Neural progenitor cell (in vitro differentiated cells): ENCODE data around the gene JMJD6. TPM values are rescaled to one million over a fixed set of nuclear protein-coding genes. Genes with fewer than 3 reads are reported as not detected.

ENCODE experiments used
- DNase-seq: peaks from one replicate; pipeline ENCODE4 v3.0.0-alpha.2; 2016; ENCODE audit warnings: low spot score
- H2AFZ ChIP-seq: fragments of 200-600 bp; sonication (generic); replicated peaks from 2 replicates; pipeline ENCODE4 v1.6.1; 2016; ENCODE audit warnings: antibody characterized with exemption
- H3F3A ChIP-seq: fragments of 200-600 bp; sonication (generic); 2 replicates; pipeline ENCODE4 v1.6.1; 2016; ENCODE audit warnings: antibody characterized with exemption, low read depth
- H3K27ac ChIP-seq: fragments of 200-600 bp; sonication (generic); 2 replicates; pipeline ENCODE4 v1.5.1; 2016; ENCODE audit warnings: mild to moderate bottlenecking
- H3K27me3 ChIP-seq: fragments of 200-600 bp; sonication (generic); 2 replicates; pipeline ENCODE4 v1.6.1; 2016; ENCODE audit warnings: mild to moderate bottlenecking, moderate library complexity
- H3K36me3 ChIP-seq: fragments of 200-600 bp; sonication (generic); 2 replicates; pipeline ENCODE4 v1.5.1; 2016
- H3K4me1 ChIP-seq: fragments of 200-600 bp; sonication (generic); 2 replicates; pipeline ENCODE4 v1.6.1; 2016; ENCODE audit warnings: mixed run types
- H3K4me2 ChIP-seq: fragments of 200-600 bp; sonication (generic); 2 replicates; pipeline ENCODE4 v1.6.1; 2016
- H3K4me3 ChIP-seq: fragments of 200-600 bp; sonication (generic); 2 replicates; pipeline ENCODE4 v1.5.1; 2016
- H3K79me2 ChIP-seq: fragments of 200-600 bp; sonication (generic); 2 replicates; pipeline ENCODE4 v1.6.1; 2016; ENCODE audit warnings: low read depth
- H3K9ac ChIP-seq: fragments of 200-600 bp; sonication (generic); 2 replicates; pipeline ENCODE4 v1.6.1; 2016
- H3K9me3 ChIP-seq: fragments of 200-600 bp; sonication (generic); 2 replicates; pipeline ENCODE4 v1.5.1; 2016; ENCODE audit warnings: low read depth
- H4K20me1 ChIP-seq: fragments of 200-600 bp; sonication (generic); 2 replicates; pipeline ENCODE4 v1.6.1; 2016; ENCODE audit warnings: low read depth
- H3K27ac Mint-ChIP-seq: 3 replicates; pipeline ENCODE4 v1.8.0; 2021; ENCODE audit warnings: mixed read lengths
- H3K27me3 Mint-ChIP-seq: 2 replicates; pipeline ENCODE4 v1.8.0; 2022; ENCODE audit warnings: low read depth, mild to moderate bottlenecking, inconsistent platforms, moderate library complexity, mixed read lengths; ENCODE audit not compliant: insufficient read depth
- H3K36me3 Mint-ChIP-seq: 3 replicates; pipeline ENCODE4 v1.8.0; 2021; ENCODE audit warnings: mixed read lengths
- H3K4me1 Mint-ChIP-seq: 3 replicates; pipeline ENCODE4 v1.8.0; 2021; ENCODE audit warnings: mixed read lengths
- H3K4me3 Mint-ChIP-seq: 3 replicates; pipeline ENCODE4 v1.8.0; 2021; ENCODE audit warnings: mild to moderate bottlenecking, moderate library complexity, mixed read lengths
- H3K9me3 Mint-ChIP-seq: 3 replicates; pipeline ENCODE4 v1.8.0; 2020; ENCODE audit warnings: mixed read lengths
- CTCF ChIP-seq: fragments of 200-600 bp; sonication (generic); IDR thresholded peaks from 2 replicates; pipeline ENCODE4 v1.5.1; 2017; ENCODE audit warnings: antibody characterized with exemption, mild to moderate bottlenecking
- EZH2 ChIP-seq: fragments of 200-600 bp; sonication (generic); IDR thresholded peaks from 2 replicates; pipeline ENCODE4 v1.6.1; 2017; ENCODE audit warnings: antibody characterized with exemption, mild to moderate bottlenecking, moderate library complexity
- EZH2phosphoT487 ChIP-seq: fragments of 200-600 bp; sonication (generic); IDR thresholded peaks from 2 replicates; pipeline ENCODE4 v1.6.1; 2017; ENCODE audit warnings: antibody characterized with exemption
- total RNA-seq: library from RNA; depleted of rRNA; stranded (reverse); fragments of >200 nt; gene quantifications from 2 replicates; pipeline ENCODE4 v1.2.3, GENCODE V29; 2015; ENCODE audit warnings: low replicate concordance

JMJD6 gene
- total RNA-seq, 1 donor from 2014 or later = 8.7 TPM

- no peak overlapping the region for H3K27ac ChIP-seq
- Mint-ChIP-seq H3K4me1 (peaks cover 46% of the 10 kb centered on the region), H3K4me3 (no peak overlapping the region), H3K9me3 (no peaks in the 10 kb centered on the region), H3K36me3 (no peaks in the 10 kb centered on the region), H3K27me3 (peaks cover 10% of the 10 kb centered on the region), H3K27ac (no peak overlapping the region)
- peaks cover 20% of the 10 kb centered on the region for H3K4me1 ChIP-seq
- H3F3A ChIP-seq = peaks cover 3% of the 10 kb centered on the region
- DNase-seq = no peak
- H3K4me3 ChIP-seq = no peak overlapping the region
- H3K27me3 ChIP-seq = no peaks in the 10 kb centered on the region
- peak overlapping the region; percentile 45 for H3K4me2 ChIP-seq
- TF ChIP-seq EZH2 (no peak), CTCF (no peak), EZH2phosphoT487 (no peak)
- H3K9me3 ChIP-seq = no peaks in the 10 kb centered on the region
- H3K9ac ChIP-seq = no peak overlapping the region
- no peak overlapping the region for H2AFZ ChIP-seq
- peaks cover 4% of the 10 kb centered on the region for H4K20me1 ChIP-seq
- no peaks in the 10 kb centered on the region for H3K79me2 ChIP-seq
- H3K36me3 ChIP-seq = no peaks in the 10 kb centered on the region
These were observed 42.3 kb downstream of the JMJD6 start for GRCh38 chr17:76683921-76684745.

GRCh38 chr17:76683011-76683755, 43.2 kb downstream of the JMJD6 start:
- Mint-ChIP-seq H3K9me3 (no peaks in the 10 kb centered on the region), H3K27me3 (peaks cover 4% of the 10 kb centered on the region), H3K36me3 (no peaks in the 10 kb centered on the region), H3K27ac (peak overlapping the region; percentile 57), H3K4me3 (no peak overlapping the region), H3K4me1 (peaks cover 39% of the 10 kb centered on the region)
- peak overlapping the region; percentile 45 for H3K4me2 ChIP-seq
- peak; percentile 64 for DNase-seq
- no peaks in the 10 kb centered on the region for H3K79me2 ChIP-seq
- H3K27me3 ChIP-seq = no peaks in the 10 kb centered on the region
- no peaks in the 10 kb centered on the region for H3K9me3 ChIP-seq
- TF ChIP-seq EZH2phosphoT487 = no peak
- peak; percentile 58 for TF ChIP-seq CTCF
- TF ChIP-seq EZH2 = no peak
- H4K20me1 ChIP-seq = no peaks in the 10 kb centered on the region
- no peak overlapping the region for H3K27ac ChIP-seq
- H3K9ac ChIP-seq = no peak overlapping the region
- peaks cover 20% of the 10 kb centered on the region for H3K4me1 ChIP-seq
- peaks cover 3% of the 10 kb centered on the region for H3F3A ChIP-seq
- no peak overlapping the region for H3K4me3 ChIP-seq
- no peak overlapping the region for H2AFZ ChIP-seq
- H3K36me3 ChIP-seq = no peaks in the 10 kb centered on the region

GRCh38 chr17:76682296-76682695, 44.1 kb downstream of the JMJD6 start:
- peaks cover 4% of the 10 kb centered on the region for H3K27me3 Mint-ChIP-seq
- Histone ChIP-seq H3F3A (peaks cover 3% of the 10 kb centered on the region), H3K27me3 (no peaks in the 10 kb centered on the region), H3K79me2 (no peaks in the 10 kb centered on the region), H3K4me3 (no peak overlapping the region), H3K36me3 (no peaks in the 10 kb centered on the region), H3K9ac (no peak overlapping the region), H3K4me2 (no peak overlapping the region), H3K27ac (no peak overlapping the region), H4K20me1 (no peaks in the 10 kb centered on the region), H3K4me1 (peaks cover 17% of the 10 kb centered on the region), H3K9me3 (no peaks in the 10 kb centered on the region), H2AFZ (no peak overlapping the region)
- no peak overlapping the region for H3K27ac Mint-ChIP-seq
- peaks cover 34% of the 10 kb centered on the region for H3K4me1 Mint-ChIP-seq
- no peaks in the 10 kb centered on the region for H3K36me3 Mint-ChIP-seq
- DNase-seq = no peak
- TF ChIP-seq EZH2phosphoT487 (no peak), CTCF (no peak), EZH2 (no peak)
- no peaks in the 10 kb centered on the region for H3K9me3 Mint-ChIP-seq
- no peak overlapping the region for H3K4me3 Mint-ChIP-seq
